ENCODE measurements around the gene ERC2. TPM values are rescaled to one million over a fixed set of nuclear protein-coding genes. Genes with fewer than 3 reads are reported as not detected.

The ERC2 gene
- total RNA-seq, 1 donor from 2014 or later = 7.4 TPM

DNA sequence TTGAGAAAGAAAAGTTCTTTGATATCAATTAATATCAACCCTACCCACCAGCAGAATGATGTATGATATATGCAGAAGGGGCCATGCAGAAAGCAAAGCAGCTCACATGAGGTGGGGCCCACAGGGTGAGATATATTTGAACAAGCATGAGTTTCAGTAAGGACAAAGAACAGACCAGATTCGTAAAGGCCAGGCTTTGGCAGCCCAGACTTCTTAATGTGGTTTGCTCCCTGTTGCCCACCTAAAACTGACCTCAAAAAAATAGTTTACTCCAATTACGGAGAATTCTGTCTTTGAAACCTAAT is 725.5 kb downstream of the ERC2 start:
- no peak for TF ChIP-seq EZH2 (IDR thresholded peaks at IDR 0.05; ENCODE audit: insufficient read depth, low read length)
- FAIRE-seq = no peak
- peaks cover 3% of the 10 kb centered on the region for H3K4me1 Mint-ChIP-seq (ENCODE audit: low read depth, unreplicated experiment)

GRCh38 chr3:55742022-55742831 is 726.0 kb downstream of the ERC2 start:
- Histone ChIP-seq H3K9ac (ENCODE audit: low read length) (no peak overlapping the region), H3K27me3 (ENCODE audit: insufficient read depth, low read length) (no peaks in the 10 kb centered on the region), H3K4me1 (ENCODE audit: insufficient read depth, low read length) (no peaks in the 10 kb centered on the region), H3K9me3 (ENCODE audit: insufficient read depth, low read depth, low read length) (no peaks in the 10 kb centered on the region), H4K20me1 (ENCODE audit: insufficient read depth, low read length) (no peaks in the 10 kb centered on the region), H3K36me3 (ENCODE audit: insufficient read depth, low read length) (no peaks in the 10 kb centered on the region), H3K27ac (ENCODE audit: low read depth, low read length) (no peak overlapping the region), H3K4me2 (ENCODE audit: low read length) (no peak overlapping the region), H3K4me3 (ENCODE audit: insufficient read depth, low read depth, low read length) (no peak overlapping the region), H2AFZ (ENCODE audit: low read depth, low read length) (no peak overlapping the region), H3K79me2 (ENCODE audit: insufficient read depth, low read length) (no peaks in the 10 kb centered on the region)
- Mint-ChIP-seq H3K36me3 (ENCODE audit: low read depth, unreplicated experiment) (no peaks in the 10 kb centered on the region), H3K27me3 (ENCODE audit: low read depth, unreplicated experiment) (no peaks in the 10 kb centered on the region), H3K27ac (ENCODE audit: unreplicated experiment) (no peak overlapping the region), H3K4me3 (ENCODE audit: unreplicated experiment) (no peak overlapping the region), H3K9me3 (ENCODE audit: unreplicated experiment) (peaks cover 4% of the 10 kb centered on the region), H3K4me1 (ENCODE audit: low read depth, unreplicated experiment) (peaks cover 3% of the 10 kb centered on the region)
- TF ChIP-seq EZH2 (IDR thresholded peaks at IDR 0.05; ENCODE audit: insufficient read depth, low read length) (no peak), CTCF (IDR thresholded peaks at IDR 0.05; ENCODE audit: insufficient read depth, low read depth, low read length) (no peak)
- DNase-seq (ENCODE audit: low read depth) (peak; percentile 51), FAIRE-seq (no peak)

More for the DNA sequence above, 725.5 kb downstream of the ERC2 start:
- Histone ChIP-seq H3K4me3 (ENCODE audit: insufficient read depth, low read depth, low read length) (no peak overlapping the region), H3K4me1 (ENCODE audit: insufficient read depth, low read length) (no peaks in the 10 kb centered on the region), H3K9me3 (ENCODE audit: insufficient read depth, low read depth, low read length) (no peaks in the 10 kb centered on the region), H3K4me2 (ENCODE audit: low read length) (no peak overlapping the region), H3K79me2 (ENCODE audit: insufficient read depth, low read length) (no peaks in the 10 kb centered on the region), H2AFZ (ENCODE audit: low read depth, low read length) (no peak overlapping the region), H3K9ac (ENCODE audit: low read length) (no peak overlapping the region), H3K27me3 (ENCODE audit: insufficient read depth, low read length) (peaks cover 3% of the 10 kb centered on the region), H4K20me1 (ENCODE audit: insufficient read depth, low read length) (no peaks in the 10 kb centered on the region), H3K36me3 (ENCODE audit: insufficient read depth, low read length) (no peaks in the 10 kb centered on the region), H3K27ac (ENCODE audit: low read depth, low read length) (no peak overlapping the region)
- H3K4me3 Mint-ChIP-seq (ENCODE audit: unreplicated experiment) = no peak overlapping the region
- H3K27me3 Mint-ChIP-seq (ENCODE audit: low read depth, unreplicated experiment) = no peaks in the 10 kb centered on the region
- peaks cover 4% of the 10 kb centered on the region for H3K9me3 Mint-ChIP-seq (ENCODE audit: unreplicated experiment)
- no peaks in the 10 kb centered on the region for H3K36me3 Mint-ChIP-seq (ENCODE audit: low read depth, unreplicated experiment)
- no peak overlapping the region for H3K27ac Mint-ChIP-seq (ENCODE audit: unreplicated experiment)
- DNase-seq (ENCODE audit: low read depth) = no peak

GRCh38 chr3:55737186-55737585 is 731.1 kb downstream of the ERC2 start:
- FAIRE-seq = no peak

More at GRCh38 chr3:55737186-55737585, 731.1 kb downstream of the ERC2 start:
- H3K79me2 ChIP-seq (ENCODE audit: insufficient read depth, low read length) = no peaks in the 10 kb centered on the region
- H3K9ac ChIP-seq (ENCODE audit: low read length) = no peak overlapping the region
- Mint-ChIP-seq H3K4me1 (ENCODE audit: low read depth, unreplicated experiment) (no peaks in the 10 kb centered on the region), H3K27ac (ENCODE audit: unreplicated experiment) (no peak overlapping the region), H3K4me3 (ENCODE audit: unreplicated experiment) (no peak overlapping the region), H3K36me3 (ENCODE audit: low read depth, unreplicated experiment) (no peaks in the 10 kb centered on the region), H3K27me3 (ENCODE audit: low read depth, unreplicated experiment) (no peaks in the 10 kb centered on the region), H3K9me3 (ENCODE audit: unreplicated experiment) (no peaks in the 10 kb centered on the region)
- H3K9me3 ChIP-seq (ENCODE audit: insufficient read depth, low read depth, low read length) = no peaks in the 10 kb centered on the region
- H3K27ac ChIP-seq (ENCODE audit: low read depth, low read length) = no peak overlapping the region
- H3K4me2 ChIP-seq (ENCODE audit: low read length) = no peak overlapping the region
- no peaks in the 10 kb centered on the region for H3K4me1 ChIP-seq (ENCODE audit: insufficient read depth, low read length)
- no peaks in the 10 kb centered on the region for H3K27me3 ChIP-seq (ENCODE audit: insufficient read depth, low read length)
- no peaks in the 10 kb centered on the region for H4K20me1 ChIP-seq (ENCODE audit: insufficient read depth, low read length)
- DNase-seq (ENCODE audit: low read depth) = no peak
- H3K4me3 ChIP-seq (ENCODE audit: insufficient read depth, low read depth, low read length) = no peak overlapping the region
- TF ChIP-seq EZH2 (IDR thresholded peaks at IDR 0.05; ENCODE audit: insufficient read depth, low read length) (no peak), CTCF (IDR thresholded peaks at IDR 0.05; ENCODE audit: insufficient read depth, low read depth, low read length) (no peak)
- H3K36me3 ChIP-seq (ENCODE audit: insufficient read depth, low read length) = no peaks in the 10 kb centered on the region
- H2AFZ ChIP-seq (ENCODE audit: low read depth, low read length) = no peak overlapping the region

All from astrocyte (in vitro differentiated cells and primary cell).